Measurements from ENCODE around the gene MAP3K7CL. TPM values are rescaled to one million over a fixed set of nuclear protein-coding genes. Genes with fewer than 3 reads are reported as not detected.

Gene MAP3K7CL
- total and polyA plus RNA-seq, 4 donors, result 1.4 to 3.5 (median 3.1) TPM

- Histone ChIP-seq H3K27me3 (ENCODE audit: control insufficient read depth in 4 of 4, insufficient read depth in 4 of 4, low read length in 3 of 4) (no peaks in the 10 kb centered on the region), H3K4me1 (ENCODE audit: control insufficient read depth in 4 of 4, insufficient read depth in 4 of 4, low read length in 3 of 4) (peaks cover 0 to 1% (median 0%) of the 10 kb centered on the region in 4 donors), H3K9me3 (ENCODE audit: control insufficient read depth in 4 of 4, low read length in 3 of 4) (no peaks in the 10 kb centered on the region), H3K4me3 (ENCODE audit: low read depth in 1 of 3, low read length in 3 of 3) (no peak overlapping the region), H3K27ac (ENCODE audit: low read depth in 1 of 2, low read length in 2 of 2) (no peak overlapping the region), H3K9ac (ENCODE audit: low read depth in 1 of 2, low read length in 2 of 2) (no peak overlapping the region), H3K36me3 (ENCODE audit: control insufficient read depth in 4 of 4, insufficient read depth in 3 of 4, low read depth in 1 of 4, low read length in 3 of 4) (no peaks in the 10 kb centered on the region)
- no peak for TF ChIP-seq NR2F2 (IDR thresholded peaks at IDR 0.05)
- TF ChIP-seq FOXA1 (IDR thresholded peaks at IDR 0.05), result no peak
- TF ChIP-seq ZBTB33 (IDR thresholded peaks at IDR 0.05), result no peak
- TF ChIP-seq TAF1 (conservative IDR thresholded peaks at IDR 0.05), result no peak
- TF ChIP-seq ATF3 (IDR thresholded peaks at IDR 0.05), result no peak
- no peak for TF ChIP-seq HNF4A (conservative IDR thresholded peaks at IDR 0.05)
- WGBS, result 39% methylated on average over 3 of the region's 3 CpGs
- no peak for DNase-seq (ENCODE audit: low spot score)
Observed at GRCh38 chr21:29125979-29126378, 4.5 kb upstream of the MAP3K7CL start.

- H3K4me3 ChIP-seq (ENCODE audit: low read depth in 1 of 3, low read length in 3 of 3), result no peak overlapping the region
Observed at GRCh38 chr21:29133241-29133640, 2.8 kb downstream of the MAP3K7CL start.

More at GRCh38 chr21:29133241-29133640, 2.8 kb downstream of the MAP3K7CL start:
- WGBS, result 94% methylated on average over 7 of the region's 7 CpGs
- H3K4me1 ChIP-seq (ENCODE audit: control insufficient read depth in 4 of 4, insufficient read depth in 4 of 4, low read length in 3 of 4), result peaks cover 0 to 1% (median 0%) of the 10 kb centered on the region in 4 donors
- no peaks in the 10 kb centered on the region for H3K27me3 ChIP-seq (ENCODE audit: control insufficient read depth in 4 of 4, insufficient read depth in 4 of 4, low read length in 3 of 4)
- H3K9ac ChIP-seq (ENCODE audit: low read depth in 1 of 2, low read length in 2 of 2), result no peak overlapping the region
- no peak for TF ChIP-seq ATF3 (IDR thresholded peaks at IDR 0.05)
- no peak for TF ChIP-seq HNF4G (IDR thresholded peaks at IDR 0.05)
- no peak for TF ChIP-seq SP1 (IDR thresholded peaks at IDR 0.05)
- no peak for TF ChIP-seq FOXA1 (IDR thresholded peaks at IDR 0.05)
- no peak for TF ChIP-seq NR2F2 (IDR thresholded peaks at IDR 0.05)
- no peak for TF ChIP-seq RAD21 (IDR thresholded peaks at IDR 0.05)
- TF ChIP-seq FOXA2 (IDR thresholded peaks at IDR 0.05), result no peak
- TF ChIP-seq EGR1 (IDR thresholded peaks at IDR 0.05; ENCODE audit: low read depth in 2 of 2), result no peak
- TF ChIP-seq JUND (IDR thresholded peaks at IDR 0.05), result no peak
- TF ChIP-seq RXRA (IDR thresholded peaks at IDR 0.05), result no peak
- no peak for TF ChIP-seq MAX (IDR thresholded peaks at IDR 0.05)
- no peak for TF ChIP-seq REST (IDR thresholded peaks at IDR 0.05)
- H3K9me3 ChIP-seq (ENCODE audit: control insufficient read depth in 4 of 4, low read length in 3 of 4), result no peaks in the 10 kb centered on the region
- no peak for DNase-seq (ENCODE audit: low spot score)
- H3K27ac ChIP-seq (ENCODE audit: low read depth in 1 of 2, low read length in 2 of 2), result no peak overlapping the region
- H3K36me3 ChIP-seq (ENCODE audit: control insufficient read depth in 4 of 4, insufficient read depth in 3 of 4, low read depth in 1 of 4, low read length in 3 of 4), result no peaks in the 10 kb centered on the region
